ENCODE data around the gene RNPEPL1. TPM values are rescaled to one million over a fixed set of nuclear protein-coding genes. Genes with fewer than 3 reads are reported as not detected.

RNPEPL1 gene
- total and polyA plus RNA-seq, 2 donors from 2014 or later = 65.4 to 77.4 TPM

GRCh38 chr2:240570531-240571313 lies 2.4 kb downstream of the RNPEPL1 start:
- no peak overlapping the region for H3K9ac ChIP-seq (ENCODE audit: low read length in 3 of 3)
- no peak overlapping the region for H3K4me3 ChIP-seq (ENCODE audit: low read length in 3 of 3)
- DNase-seq (peak in 1 of 5 donors; percentile 71), FAIRE-seq (no peak)
- intact Hi-C loops (cut with DNase I) = no loop called here
- no peaks in the 10 kb centered on the region for H3K27me3 ChIP-seq (ENCODE audit: control insufficient read depth, insufficient read depth, low read length)
- TF ChIP-seq CTCF (IDR thresholded peaks at IDR 0.05; ENCODE audit: borderline replicate concordance, extremely low read depth, insufficient read depth) = no peak
- H3K36me3 ChIP-seq (ENCODE audit: control insufficient read depth in 2 of 3, insufficient read depth in 3 of 3, low read length in 3 of 3) = peaks cover 0 to 4% (median 0%) of the 10 kb centered on the region in 3 donors
- peaks cover 0 to 29% (median 17%) of the 10 kb centered on the region in 3 donors for H3K4me1 ChIP-seq (ENCODE audit: control insufficient read depth in 2 of 3, insufficient read depth in 2 of 3, low read depth in 1 of 3, low read length in 3 of 3)
- no peaks in the 10 kb centered on the region for H3K9me3 ChIP-seq (ENCODE audit: control insufficient read depth in 2 of 3, insufficient read depth in 1 of 3, low read length in 3 of 3)
- no peak overlapping the region for H3K27ac ChIP-seq (ENCODE audit: low read depth in 2 of 2, low read length in 2 of 2)

- FAIRE-seq (no peak), DNase-seq (peak in 1 of 5 donors; percentile 67)
- Histone ChIP-seq H3K4me1 (ENCODE audit: control insufficient read depth in 2 of 3, insufficient read depth in 2 of 3, low read depth in 1 of 3, low read length in 3 of 3) (peaks cover 0 to 24% (median 11%) of the 10 kb centered on the region in 3 donors), H3K36me3 (ENCODE audit: control insufficient read depth in 2 of 3, insufficient read depth in 3 of 3, low read length in 3 of 3) (peaks cover 0 to 5% (median 4%) of the 10 kb centered on the region in 3 donors), H3K27me3 (ENCODE audit: control insufficient read depth, insufficient read depth, low read length) (no peaks in the 10 kb centered on the region), H3K27ac (ENCODE audit: low read depth in 2 of 2, low read length in 2 of 2) (no peak overlapping the region), H3K9me3 (ENCODE audit: control insufficient read depth in 2 of 3, insufficient read depth in 1 of 3, low read length in 3 of 3) (no peaks in the 10 kb centered on the region), H3K9ac (ENCODE audit: low read length in 3 of 3) (no peak overlapping the region), H3K4me3 (ENCODE audit: low read length in 3 of 3) (no peak overlapping the region)
- intact Hi-C loops (cut with DNase I) = no loop called here
- no peak for TF ChIP-seq CTCF (IDR thresholded peaks at IDR 0.05; ENCODE audit: borderline replicate concordance, extremely low read depth, insufficient read depth)
Measured at GRCh38 chr2:240571314-240571973, 3.2 kb downstream of the RNPEPL1 start.

GRCh38 chr2:240572141-240573031 lies 4.1 kb downstream of the RNPEPL1 start:
- DNase-seq = peak in 1 of 5 donors; percentile 77
- intact Hi-C loops (cut with DNase I) = no loop called here
- TF ChIP-seq CTCF (IDR thresholded peaks at IDR 0.05; ENCODE audit: borderline replicate concordance, extremely low read depth, insufficient read depth) = no peak

More at GRCh38 chr2:240572141-240573031, 4.1 kb downstream of the RNPEPL1 start:
- no peaks in the 10 kb centered on the region for H3K27me3 ChIP-seq (ENCODE audit: control insufficient read depth, insufficient read depth, low read length)
- FAIRE-seq = no peak
- no peaks in the 10 kb centered on the region for H3K9me3 ChIP-seq (ENCODE audit: control insufficient read depth in 2 of 3, insufficient read depth in 1 of 3, low read length in 3 of 3)
- no peak overlapping the region for H3K27ac ChIP-seq (ENCODE audit: low read depth in 2 of 2, low read length in 2 of 2)
- H3K9ac ChIP-seq (ENCODE audit: low read length in 3 of 3) = no peak overlapping the region
- no peak overlapping the region for H3K4me3 ChIP-seq (ENCODE audit: low read length in 3 of 3)
- peaks cover 0 to 15% (median 10%) of the 10 kb centered on the region in 3 donors for H3K4me1 ChIP-seq (ENCODE audit: control insufficient read depth in 2 of 3, insufficient read depth in 2 of 3, low read depth in 1 of 3, low read length in 3 of 3)
- H3K36me3 ChIP-seq (ENCODE audit: control insufficient read depth in 2 of 3, insufficient read depth in 3 of 3, low read length in 3 of 3) = peaks cover 0 to 5% (median 4%) of the 10 kb centered on the region in 3 donors

Data from kidney (tissue), 14 donors.